ENCODE measurements around the gene SLX9.

The SLX9 gene, protein sequence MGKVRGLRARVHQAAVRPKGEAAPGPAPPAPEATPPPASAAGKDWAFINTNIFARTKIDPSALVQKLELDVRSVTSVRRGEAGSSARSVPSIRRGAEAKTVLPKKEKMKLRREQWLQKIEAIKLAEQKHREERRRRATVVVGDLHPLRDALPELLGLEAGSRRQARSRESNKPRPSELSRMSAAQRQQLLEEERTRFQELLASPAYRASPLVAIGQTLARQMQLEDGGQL

DNA sequence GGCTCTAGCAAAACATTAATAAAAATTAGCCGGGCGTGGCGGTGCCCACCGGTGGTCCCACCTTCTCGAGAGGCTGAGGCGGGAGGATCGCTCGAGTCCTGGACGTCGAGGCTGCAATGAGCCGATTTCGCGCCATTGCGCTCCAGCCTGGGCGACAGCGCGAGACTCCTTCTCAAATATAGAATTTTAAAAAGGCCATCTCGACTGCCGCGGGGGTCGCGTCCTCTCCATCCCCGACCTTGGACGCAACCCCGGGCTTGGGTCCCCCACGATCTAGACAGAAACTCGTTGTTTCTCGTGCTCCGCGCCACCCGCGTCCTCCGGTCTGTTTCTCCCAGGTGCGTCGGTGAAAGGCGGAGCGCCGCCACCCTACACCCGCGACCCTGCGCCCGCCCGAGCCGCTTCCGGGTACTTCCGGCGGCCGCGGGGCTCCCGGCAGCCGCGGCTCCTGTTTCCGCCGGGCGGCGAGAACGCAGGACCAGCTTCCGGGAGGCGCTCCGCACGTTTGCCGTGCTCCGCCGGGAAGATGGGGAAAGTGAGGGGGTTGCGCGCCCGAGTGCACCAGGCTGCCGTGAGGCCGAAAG, at the start of gene SLX9:
Gene SLX9, plus strand, starts transcription at position 498 of the 584 bp plus-strand sequence. Its CDS starts 29 bp downstream, at position 527.
- peak; percentile 76 for DNase-seq (ENCODE audit: low spot score)

DNA sequence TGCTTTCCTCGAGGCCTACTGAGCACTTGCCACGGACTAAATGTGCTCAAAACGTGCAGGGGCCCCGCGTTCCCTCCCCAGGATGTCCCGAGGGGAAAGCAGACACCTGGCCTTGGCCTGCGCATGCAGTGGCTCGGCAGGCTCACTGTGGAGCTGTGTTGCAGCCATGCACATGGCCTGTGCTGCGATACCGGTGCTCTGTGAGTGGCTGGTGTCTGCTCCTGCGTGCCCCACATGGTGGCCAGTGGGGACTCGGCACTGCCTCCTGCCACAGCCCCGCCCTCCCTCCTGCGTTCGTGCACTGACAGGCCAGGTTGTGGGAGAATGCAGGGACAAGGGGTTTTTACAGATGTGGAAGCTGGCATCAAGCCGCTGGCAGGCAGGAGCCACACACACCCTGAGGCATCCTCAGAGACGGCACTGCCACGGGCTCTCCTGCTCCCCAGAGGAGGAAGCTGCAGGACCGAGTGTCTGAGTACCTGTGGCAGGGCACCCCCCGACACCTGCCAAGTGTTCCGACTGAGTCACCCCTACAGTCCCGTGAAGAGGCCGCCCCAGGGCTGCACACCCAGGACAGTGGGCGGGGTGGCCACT, 49.4 kb upstream of the SLX9 start:
- no peak for DNase-seq (ENCODE audit: low spot score)

- no peak for DNase-seq (ENCODE audit: low spot score)
Observed at GRCh38 chr21:44890961-44891541, 48.8 kb upstream of the SLX9 start.

DNA sequence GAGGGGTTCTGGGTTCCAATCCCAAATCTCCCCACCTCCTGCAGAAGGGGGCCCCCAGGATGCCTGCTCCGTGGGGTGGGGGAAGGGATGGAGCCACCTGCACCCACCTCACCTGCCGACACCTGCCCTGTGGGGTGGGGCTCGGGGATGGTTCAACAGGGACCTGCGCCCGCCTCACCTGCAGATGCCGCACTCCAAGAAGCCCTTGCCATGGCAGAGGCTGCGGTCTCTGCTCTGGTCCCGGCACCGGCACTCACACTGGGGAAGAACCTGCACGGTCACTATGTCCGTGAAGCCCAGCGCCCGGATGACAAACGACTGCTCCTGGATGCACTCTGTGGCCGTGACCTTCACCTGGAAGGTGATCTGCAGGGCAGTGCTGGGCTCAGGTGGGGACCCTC, 48.2 kb upstream of the SLX9 start:
- DNase-seq (ENCODE audit: low spot score), result no peak

GRCh38 chr21:44892095-44892494, 47.7 kb upstream of the SLX9 start:
- no peak for DNase-seq (ENCODE audit: low spot score)

DNA sequence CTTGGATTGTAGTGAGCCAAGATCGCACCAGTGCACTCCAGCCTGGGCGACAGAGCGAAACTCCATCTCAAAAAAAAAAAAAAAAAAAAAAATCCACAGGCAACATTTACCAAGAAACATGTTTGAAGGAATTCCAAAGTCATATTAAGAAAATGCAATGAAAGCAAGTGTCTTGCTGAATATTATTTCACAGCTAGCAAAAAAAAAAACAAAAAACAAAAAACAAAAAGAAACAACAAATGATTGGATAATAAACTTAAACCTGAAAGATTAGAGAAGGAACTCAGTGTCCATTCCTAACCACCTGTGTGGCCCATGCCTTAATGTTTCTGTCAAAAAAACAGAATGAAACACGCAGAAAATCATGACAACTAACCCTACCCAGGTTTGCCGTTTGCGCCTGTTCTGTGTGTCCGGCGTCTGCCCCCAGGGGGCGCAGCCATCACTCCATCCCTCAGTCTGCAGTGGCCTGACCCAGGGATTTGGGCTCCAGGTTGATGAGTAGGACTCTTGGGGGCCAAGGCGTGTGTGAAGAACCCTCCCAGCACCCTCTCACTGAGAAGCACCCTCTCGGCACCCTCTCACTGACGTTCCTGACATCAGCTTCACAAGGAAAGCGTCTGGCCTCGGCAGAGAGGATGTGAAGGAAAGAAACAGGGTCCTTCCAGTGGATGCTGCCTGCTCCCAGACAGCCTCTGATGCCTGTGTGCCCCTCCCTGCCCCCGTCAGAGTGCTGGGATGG, 47.1 kb upstream of the SLX9 start:
- peak; percentile 80 for DNase-seq (ENCODE audit: low spot score)

GRCh38 chr21:44893278-44893556, 46.6 kb upstream of the SLX9 start:
- DNase-seq (ENCODE audit: low spot score), result no peak

GRCh38 chr21:44893948-44894656, 45.7 kb upstream of the SLX9 start:
- DNase-seq (ENCODE audit: low spot score), result no peak

DNA sequence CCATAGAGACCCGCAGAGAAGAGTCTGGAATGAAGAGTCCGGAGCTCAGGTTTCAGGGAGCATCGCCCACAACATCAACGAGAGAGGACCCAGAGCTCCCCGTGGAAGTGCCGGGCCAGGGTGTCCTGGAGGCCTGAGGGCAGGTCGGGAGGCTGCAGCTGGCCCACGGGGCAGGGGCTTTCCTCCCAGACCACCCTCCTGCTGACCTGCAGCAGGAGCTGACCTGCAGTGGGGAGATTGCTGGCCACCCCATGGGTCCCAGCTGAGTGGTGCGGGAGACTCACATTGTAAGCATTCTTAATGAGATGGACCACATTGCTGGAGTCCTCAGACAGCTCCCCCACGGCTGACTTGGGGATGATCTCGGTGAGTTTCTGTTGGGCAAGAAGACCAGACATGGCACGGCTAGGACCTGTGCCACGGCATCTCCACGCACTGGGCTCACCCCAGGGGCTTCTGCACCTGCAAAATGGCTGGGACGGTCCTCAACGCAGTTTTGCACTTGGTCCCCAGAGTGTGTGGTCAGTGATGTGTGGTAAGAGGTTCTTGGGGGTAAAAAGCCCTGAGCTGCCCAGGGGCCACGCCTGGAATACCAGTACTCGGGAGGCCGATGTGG, 45.0 kb upstream of the SLX9 start:
- no peak for DNase-seq (ENCODE audit: low spot score)

- no peak for DNase-seq (ENCODE audit: low spot score)
Observed at GRCh38 chr21:44895859-44896258, 44.0 kb upstream of the SLX9 start.

- no peak for DNase-seq (ENCODE audit: low spot score)
Observed at GRCh38 chr21:44896561-44897286, 43.1 kb upstream of the SLX9 start.

GRCh38 chr21:44897326-44898010, 42.4 kb upstream of the SLX9 start:
- DNase-seq (ENCODE audit: low spot score), result no peak

- no peak for DNase-seq (ENCODE audit: low spot score)
Observed at GRCh38 chr21:44898011-44898488, 41.8 kb upstream of the SLX9 start.

DNA sequence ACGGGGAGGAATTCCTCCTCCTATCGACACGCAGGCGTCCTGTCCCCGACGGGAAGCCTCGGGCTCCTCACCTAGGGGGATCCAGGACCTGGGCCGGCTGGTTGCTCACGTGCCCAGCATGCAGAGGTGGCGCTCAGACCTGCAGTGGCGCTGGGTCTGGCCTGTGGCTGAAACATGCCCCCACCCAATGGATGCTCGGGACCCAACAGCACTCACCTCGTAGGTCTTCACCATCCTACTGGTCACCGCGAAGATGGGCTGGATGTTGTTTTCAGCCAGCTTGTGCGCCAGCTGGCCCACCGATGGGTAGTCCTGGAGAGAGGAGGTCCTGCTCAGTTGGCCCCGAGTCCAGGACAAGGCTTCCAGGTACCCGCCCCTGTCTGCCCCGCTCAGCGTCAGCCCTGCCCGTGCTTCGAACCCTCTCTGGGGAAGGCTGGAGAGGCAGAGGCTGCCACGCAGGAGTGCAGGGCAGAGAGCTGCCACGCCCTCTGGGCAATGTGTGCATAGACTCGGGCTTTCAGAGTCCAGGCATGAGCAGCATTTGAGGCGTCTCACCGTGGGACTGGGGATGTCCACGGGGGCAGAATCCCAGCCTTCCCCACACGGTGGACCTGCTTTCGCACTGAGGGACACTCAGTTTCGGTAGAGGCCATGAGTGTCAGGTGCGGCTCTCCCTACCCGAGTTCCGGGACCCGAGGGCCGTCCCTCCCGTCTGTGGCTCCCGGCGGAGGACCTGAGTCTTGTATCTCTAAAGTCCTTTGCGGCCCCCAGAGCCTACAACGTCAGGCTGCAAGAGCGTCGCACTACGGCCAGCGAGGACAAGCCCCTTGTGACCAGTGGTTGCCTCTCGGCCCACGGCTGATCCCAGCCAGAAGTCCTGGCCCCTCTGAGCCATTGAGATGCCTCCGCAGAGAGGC, 40.7 kb upstream of the SLX9 start:
- no peak for DNase-seq (ENCODE audit: low spot score)

DNA sequence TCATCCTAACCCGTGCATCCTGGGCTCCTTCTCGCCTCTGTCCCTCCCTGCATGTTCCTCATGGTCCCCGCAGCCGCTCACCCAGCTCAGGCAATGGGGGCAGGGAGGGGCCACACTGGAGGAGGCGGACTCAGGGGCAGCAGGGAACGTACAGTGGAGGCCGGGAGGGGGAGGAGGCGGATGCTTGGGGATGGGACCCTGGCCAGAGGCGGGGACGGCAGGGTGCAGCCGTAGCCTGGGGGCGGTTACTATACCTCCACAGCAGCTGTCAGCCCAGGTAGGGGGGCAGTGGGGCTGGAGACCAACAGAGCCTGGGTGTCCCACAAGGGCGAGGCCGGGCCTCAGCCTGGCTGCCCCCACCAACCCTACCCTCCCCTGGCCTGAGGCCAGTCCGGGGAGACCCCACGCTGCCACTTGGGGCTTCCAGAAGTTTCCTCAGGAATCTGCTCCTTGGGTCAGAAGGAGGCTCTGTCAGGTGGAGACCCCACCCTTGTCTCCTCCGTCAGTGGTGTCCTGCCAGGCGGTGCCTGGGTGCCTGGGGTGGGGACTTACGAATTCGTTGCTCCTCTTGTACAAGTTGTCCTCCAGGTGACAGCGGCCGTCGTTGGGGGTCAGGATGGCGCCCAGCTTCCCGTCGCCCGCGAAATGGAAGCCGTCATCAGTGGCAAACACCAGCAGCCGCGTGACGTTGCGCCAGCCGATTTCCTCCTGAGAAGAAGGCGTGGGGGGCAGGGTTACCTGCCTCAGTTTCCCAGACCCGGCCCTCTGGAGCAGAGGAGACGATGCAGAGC, 39.9 kb upstream of the SLX9 start:
- no peak for DNase-seq (ENCODE audit: low spot score)

- no peak for DNase-seq (ENCODE audit: low spot score)
Observed at GRCh38 chr21:44900559-44901251, 39.1 kb upstream of the SLX9 start.

GRCh38 chr21:44901391-44902074, 38.3 kb upstream of the SLX9 start:
- no peak for DNase-seq (ENCODE audit: low spot score)
